Progenitor cell of endocrine pancreas (in vitro differentiated cells): ENCODE measurements around the gene RNF39. TPM values are rescaled to one million over a fixed set of nuclear protein-coding genes. Genes with fewer than 3 reads are reported as not detected.

Experiments
- DNase-seq: peaks from one replicate; pipeline ENCODE4 v3.0.0; 2021; ENCODE audit warnings: low spot score; ENCODE audit not compliant: unreplicated experiment
- H3K27ac Mint-ChIP-seq: 2 replicates; pipeline ENCODE4 v1.8.0; 2021; ENCODE audit warnings: mild to moderate bottlenecking, moderate library complexity, mixed read lengths
- H3K27me3 Mint-ChIP-seq: 2 replicates; pipeline ENCODE4 v1.8.0; 2021; ENCODE audit warnings: mixed read lengths
- H3K36me3 Mint-ChIP-seq: 2 replicates; pipeline ENCODE4 v1.8.0; 2022; ENCODE audit warnings: mixed read lengths; ENCODE audit not compliant: insufficient read depth
- H3K4me1 Mint-ChIP-seq: 2 replicates; pipeline ENCODE4 v1.8.0; 2021; ENCODE audit warnings: low read depth, mixed read lengths
- H3K4me3 Mint-ChIP-seq: 2 replicates; pipeline ENCODE4 v1.8.0; 2021; ENCODE audit warnings: low read depth, mild to moderate bottlenecking, moderate library complexity, mixed read lengths
- H3K9me3 Mint-ChIP-seq: 2 replicates; pipeline ENCODE4 v1.8.0; 2021; ENCODE audit warnings: low read depth, mixed read lengths
- total RNA-seq: library from RNA; stranded (reverse); gene quantifications from 2 replicates; pipeline ENCODE4 v1.2.1, GENCODE V29; 2021
- TF ChIP-seq, protein P1 (sequence below): fragments of 200-600 bp; sonication (generic); IDR thresholded peaks from one replicate; pipeline ENCODE4 v1.5.0; 2021; ENCODE audit warnings: antibody characterized with exemption, mild to moderate bottlenecking; ENCODE audit not compliant: unreplicated experiment

RNF39 gene
- total RNA-seq, 1 donor from 2014 or later: not detected

DNA sequence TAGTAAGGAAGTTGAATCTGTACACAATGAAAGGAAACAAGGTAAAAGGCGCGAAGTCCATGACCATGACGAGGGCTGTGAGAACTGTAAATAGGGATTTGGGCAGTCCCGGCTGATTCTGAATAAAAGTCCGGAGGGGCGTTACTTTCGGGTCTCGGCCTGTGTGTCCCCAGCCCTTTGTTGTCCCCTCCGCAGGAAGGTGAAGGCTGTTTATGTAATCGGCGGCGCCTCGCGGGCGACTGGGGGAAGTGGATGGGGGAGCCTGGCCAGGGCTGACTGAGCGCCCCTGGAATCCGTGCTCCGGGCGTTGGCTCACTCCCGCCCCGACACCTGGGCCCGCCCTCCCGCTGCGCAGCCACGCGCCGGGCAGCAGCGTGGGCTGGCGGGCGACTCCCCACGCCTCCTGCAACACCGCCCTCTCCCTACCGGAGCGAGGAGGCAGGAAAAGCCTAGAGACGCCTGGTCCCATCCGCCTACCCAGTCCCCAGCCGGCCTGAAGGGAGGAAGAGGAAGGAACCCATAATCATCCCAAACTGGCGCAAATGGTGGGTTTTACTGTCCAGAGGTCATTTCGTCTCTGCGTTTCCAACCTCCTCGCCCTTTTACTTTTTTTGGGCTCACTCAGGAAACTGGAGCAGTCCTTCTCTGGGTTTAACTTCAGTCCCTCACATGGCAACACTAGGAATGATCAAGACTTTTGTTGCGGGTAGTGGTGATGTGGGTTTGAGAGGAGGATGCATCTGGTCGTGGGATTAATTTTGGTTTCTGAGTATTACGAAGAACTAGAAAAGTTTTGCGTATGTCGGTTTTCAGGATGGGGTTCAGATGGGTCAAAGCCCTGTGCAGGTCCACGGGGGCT, 25.2 kb upstream of the RNF39 start:
- no peak for DNase-seq

DNA sequence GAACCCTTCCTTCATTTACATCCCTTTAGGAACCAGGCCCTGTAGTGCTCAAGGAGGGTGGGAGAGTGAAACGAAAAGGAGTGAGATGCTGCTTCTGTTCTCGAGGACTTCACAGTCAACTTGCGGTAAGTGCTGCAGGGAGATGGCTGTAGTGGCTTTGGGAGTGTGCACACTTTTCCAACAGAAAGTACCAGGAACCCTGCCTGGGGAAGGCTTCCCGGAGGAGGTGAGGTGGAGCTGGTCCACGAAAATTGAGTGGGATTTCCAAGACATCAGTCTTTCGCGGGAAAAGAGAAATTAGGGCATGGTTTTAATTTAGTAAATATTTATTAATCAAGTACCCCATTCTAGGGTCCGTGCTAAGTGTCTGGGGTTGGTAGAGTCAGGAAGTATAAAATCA, 24.6 kb upstream of the RNF39 start:
- Mint-ChIP-seq H3K27me3 (peaks cover 84% of the 10 kb centered on the region), H3K4me3 (peak overlapping the region; percentile 51)

More for the DNA sequence above, 25.2 kb upstream of the RNF39 start:
- H3K36me3 Mint-ChIP-seq: no peaks in the 10 kb centered on the region
- peaks cover 82% of the 10 kb centered on the region for H3K27me3 Mint-ChIP-seq
- peaks cover 12% of the 10 kb centered on the region for H3K4me1 Mint-ChIP-seq
- peak overlapping the region; percentile 62 for H3K4me3 Mint-ChIP-seq
- no peak overlapping the region for H3K27ac Mint-ChIP-seq
- TF ChIP-seq, protein P1, sequence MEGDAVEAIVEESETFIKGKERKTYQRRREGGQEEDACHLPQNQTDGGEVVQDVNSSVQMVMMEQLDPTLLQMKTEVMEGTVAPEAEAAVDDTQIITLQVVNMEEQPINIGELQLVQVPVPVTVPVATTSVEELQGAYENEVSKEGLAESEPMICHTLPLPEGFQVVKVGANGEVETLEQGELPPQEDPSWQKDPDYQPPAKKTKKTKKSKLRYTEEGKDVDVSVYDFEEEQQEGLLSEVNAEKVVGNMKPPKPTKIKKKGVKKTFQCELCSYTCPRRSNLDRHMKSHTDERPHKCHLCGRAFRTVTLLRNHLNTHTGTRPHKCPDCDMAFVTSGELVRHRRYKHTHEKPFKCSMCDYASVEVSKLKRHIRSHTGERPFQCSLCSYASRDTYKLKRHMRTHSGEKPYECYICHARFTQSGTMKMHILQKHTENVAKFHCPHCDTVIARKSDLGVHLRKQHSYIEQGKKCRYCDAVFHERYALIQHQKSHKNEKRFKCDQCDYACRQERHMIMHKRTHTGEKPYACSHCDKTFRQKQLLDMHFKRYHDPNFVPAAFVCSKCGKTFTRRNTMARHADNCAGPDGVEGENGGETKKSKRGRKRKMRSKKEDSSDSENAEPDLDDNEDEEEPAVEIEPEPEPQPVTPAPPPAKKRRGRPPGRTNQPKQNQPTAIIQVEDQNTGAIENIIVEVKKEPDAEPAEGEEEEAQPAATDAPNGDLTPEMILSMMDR: no peak
- H3K9me3 Mint-ChIP-seq: no peaks in the 10 kb centered on the region

DNA sequence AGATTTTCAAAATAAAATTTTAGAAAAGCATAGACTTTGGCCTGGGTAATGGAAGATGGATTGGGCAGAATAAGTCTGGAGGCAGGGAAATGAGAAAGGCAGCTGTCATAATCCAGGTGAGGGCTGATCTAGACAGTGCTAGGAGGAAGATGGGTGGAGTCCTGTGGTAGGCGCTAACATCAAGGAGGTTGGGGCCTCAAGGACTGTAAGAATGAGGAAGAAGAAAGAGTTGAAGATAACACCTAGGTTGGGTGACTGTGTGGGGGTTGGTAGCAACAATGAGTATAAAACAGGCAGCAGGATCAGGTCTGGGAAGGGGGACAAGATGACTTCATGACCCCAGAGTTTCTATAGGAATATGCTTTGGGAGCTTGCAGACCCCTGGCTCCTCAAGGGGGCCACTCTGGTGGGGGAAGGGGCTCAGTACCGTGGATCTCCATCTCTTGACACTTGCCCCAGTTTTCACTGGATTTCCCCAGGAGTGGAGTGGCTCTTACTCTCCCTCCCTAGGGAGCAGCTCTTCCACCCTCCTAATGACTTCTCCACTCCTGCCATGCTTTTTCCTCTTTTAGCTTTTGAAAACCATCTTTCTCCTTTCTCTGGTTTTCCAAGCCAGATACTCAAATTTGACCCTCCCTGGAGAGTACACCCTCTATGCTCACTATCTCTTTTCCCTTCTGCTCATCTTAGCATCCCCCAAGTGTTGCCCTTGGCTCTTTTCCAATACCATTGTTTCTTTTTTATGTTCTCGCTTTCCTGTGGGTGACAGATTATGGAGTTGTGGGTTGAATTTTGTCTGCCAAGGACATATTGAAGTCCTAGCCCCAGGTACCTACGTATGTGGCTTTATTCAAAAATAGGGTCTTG, 22.6 kb upstream of the RNF39 start:
- Mint-ChIP-seq H3K27me3 (peaks cover 76% of the 10 kb centered on the region), H3K36me3 (no peaks in the 10 kb centered on the region), H3K9me3 (no peaks in the 10 kb centered on the region), H3K27ac (no peak overlapping the region), H3K4me3 (no peak overlapping the region), H3K4me1 (peaks cover 13% of the 10 kb centered on the region)
- DNase-seq: no peak
- TF ChIP-seq, protein P1: no peak

More for the DNA sequence above, 24.6 kb upstream of the RNF39 start:
- DNase-seq: no peak
- H3K27ac Mint-ChIP-seq: no peak overlapping the region
- TF ChIP-seq, protein P1: no peak
- peaks cover 14% of the 10 kb centered on the region for H3K4me1 Mint-ChIP-seq
- H3K36me3 Mint-ChIP-seq: no peaks in the 10 kb centered on the region
- H3K9me3 Mint-ChIP-seq: no peaks in the 10 kb centered on the region

DNA sequence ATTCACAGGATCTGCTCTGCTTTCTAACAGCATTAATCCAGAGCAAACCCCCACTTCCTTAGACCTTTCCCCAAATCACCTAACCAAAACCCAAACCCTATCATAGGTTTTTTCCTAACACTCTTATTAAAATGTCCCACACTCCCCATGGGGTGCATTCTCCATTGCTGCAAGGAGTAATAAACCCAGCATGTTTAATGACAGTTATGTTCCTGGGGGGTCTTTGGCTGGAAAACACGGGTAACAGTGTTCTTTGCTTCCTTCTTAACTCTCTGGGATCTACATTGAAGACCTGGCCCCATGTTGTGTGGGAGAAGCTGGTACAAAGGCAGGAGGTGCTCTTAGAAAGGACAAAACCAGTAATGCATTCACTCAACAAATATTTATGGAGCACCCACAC, 21.3 kb upstream of the RNF39 start:
- no peak for DNase-seq
- no peaks in the 10 kb centered on the region for H3K9me3 Mint-ChIP-seq
- TF ChIP-seq, protein P1: no peak
- H3K27ac Mint-ChIP-seq: no peak overlapping the region
- H3K36me3 Mint-ChIP-seq: no peaks in the 10 kb centered on the region
- peaks cover 8% of the 10 kb centered on the region for H3K4me1 Mint-ChIP-seq
- H3K4me3 Mint-ChIP-seq: no peak overlapping the region
- H3K27me3 Mint-ChIP-seq: peaks cover 76% of the 10 kb centered on the region

DNA sequence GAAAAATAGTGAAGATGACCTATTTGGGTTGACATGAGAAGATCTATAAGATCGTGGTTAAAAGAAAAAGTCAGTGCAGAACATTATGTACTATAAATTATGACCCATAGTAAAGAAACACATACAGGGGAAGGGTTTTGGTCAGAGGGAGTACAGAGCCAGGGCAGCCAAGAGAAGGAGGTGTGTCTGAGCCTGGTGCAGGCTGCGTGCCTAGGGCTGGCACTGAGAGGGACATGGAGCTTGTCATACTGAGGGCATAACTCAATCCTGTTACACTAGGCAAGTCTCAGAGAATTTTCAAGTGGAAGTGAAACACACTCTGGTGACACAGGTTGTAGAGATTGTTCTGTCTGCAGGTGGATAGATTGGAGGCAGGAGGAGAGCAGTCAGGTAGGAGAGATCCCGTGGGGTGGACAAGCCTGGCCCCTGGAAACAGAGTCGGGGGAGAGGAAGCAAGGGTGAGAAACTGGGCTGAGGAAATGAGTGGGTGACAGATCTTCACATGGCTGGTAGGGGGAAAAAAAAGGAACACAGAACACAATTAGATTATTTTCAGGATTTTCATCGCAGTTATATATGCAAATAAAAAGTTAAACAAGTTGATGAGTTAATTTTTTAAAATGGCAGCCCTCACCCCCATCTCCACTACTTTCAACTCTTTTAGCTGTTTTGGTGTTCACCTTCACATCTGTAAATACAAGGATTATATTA, 18.5 kb upstream of the RNF39 start:
- TF ChIP-seq, protein P1: no peak
- Mint-ChIP-seq H3K36me3 (no peaks in the 10 kb centered on the region), H3K4me1 (peaks cover 2% of the 10 kb centered on the region), H3K27me3 (peaks cover 73% of the 10 kb centered on the region), H3K4me3 (no peak overlapping the region), H3K9me3 (no peaks in the 10 kb centered on the region), H3K27ac (no peak overlapping the region)
- DNase-seq: no peak
